ENCODE results near the gene CALCOCO1.
A peak's percentile ranks its signal among the peaks of the same experiment; 100 is the strongest.

CALCOCO1 gene

GRCh38 chr12:53744130-53744441 lies 16.8 kb upstream of the CALCOCO1 start:
- ATAC-seq = no peak
- H3K27me3 Mint-ChIP-seq = peaks cover 57% of the 10 kb centered on the region
- H3K4me3 Mint-ChIP-seq = no peak overlapping the region
- H3K27ac Mint-ChIP-seq = no peak overlapping the region
- H3K36me3 Mint-ChIP-seq = no peaks in the 10 kb centered on the region
- peaks cover 21% of the 10 kb centered on the region for H3K4me1 Mint-ChIP-seq
- no peaks in the 10 kb centered on the region for H3K9me3 Mint-ChIP-seq

GRCh38 chr12:53743266-53744129 lies 16.2 kb upstream of the CALCOCO1 start:
- Mint-ChIP-seq H3K9me3 (no peaks in the 10 kb centered on the region), H3K4me1 (peaks cover 27% of the 10 kb centered on the region), H3K4me3 (peak overlapping the region; percentile 58), H3K27ac (no peak overlapping the region), H3K27me3 (peaks cover 63% of the 10 kb centered on the region), H3K36me3 (no peaks in the 10 kb centered on the region)
- ATAC-seq = peak; percentile 72

GRCh38 chr12:53740130-53740491 lies 12.9 kb upstream of the CALCOCO1 start:
- H3K4me1 Mint-ChIP-seq = peaks cover 28% of the 10 kb centered on the region
- H3K27me3 Mint-ChIP-seq = peaks cover 76% of the 10 kb centered on the region
- no peaks in the 10 kb centered on the region for H3K36me3 Mint-ChIP-seq
- no peak for ATAC-seq
- no peak overlapping the region for H3K4me3 Mint-ChIP-seq
- no peak overlapping the region for H3K27ac Mint-ChIP-seq
- no peaks in the 10 kb centered on the region for H3K9me3 Mint-ChIP-seq

GRCh38 chr12:53739214-53740129 lies 12.2 kb upstream of the CALCOCO1 start:
- peak; percentile 21 for ATAC-seq
- Mint-ChIP-seq H3K27ac (peak overlapping the region; percentile 34), H3K9me3 (no peaks in the 10 kb centered on the region), H3K27me3 (peaks cover 76% of the 10 kb centered on the region), H3K4me1 (peaks cover 28% of the 10 kb centered on the region), H3K4me3 (peak overlapping the region; percentile 35), H3K36me3 (no peaks in the 10 kb centered on the region)

- Mint-ChIP-seq H3K9me3 (no peaks in the 10 kb centered on the region), H3K27me3 (peaks cover 79% of the 10 kb centered on the region), H3K36me3 (no peaks in the 10 kb centered on the region), H3K4me1 (peaks cover 26% of the 10 kb centered on the region), H3K27ac (peak overlapping the region; percentile 34), H3K4me3 (peak overlapping the region; percentile 42)
- peak; percentile 49 for ATAC-seq
These were observed 11.4 kb upstream of the CALCOCO1 start for GRCh38 chr12:53738406-53739213.

- ATAC-seq = no peak
- H3K27ac Mint-ChIP-seq = peak overlapping the region; percentile 34
- no peaks in the 10 kb centered on the region for H3K36me3 Mint-ChIP-seq
- H3K4me1 Mint-ChIP-seq = peaks cover 20% of the 10 kb centered on the region
- H3K27me3 Mint-ChIP-seq = peaks cover 75% of the 10 kb centered on the region
- no peaks in the 10 kb centered on the region for H3K9me3 Mint-ChIP-seq
- H3K4me3 Mint-ChIP-seq = peak overlapping the region; percentile 42
These were observed 10.7 kb upstream of the CALCOCO1 start for GRCh38 chr12:53737951-53738405.

- no peaks in the 10 kb centered on the region for H3K36me3 Mint-ChIP-seq
- H3K27me3 Mint-ChIP-seq = peaks cover 68% of the 10 kb centered on the region
- no peak for ATAC-seq
- peaks cover 19% of the 10 kb centered on the region for H3K4me1 Mint-ChIP-seq
- no peaks in the 10 kb centered on the region for H3K9me3 Mint-ChIP-seq
- H3K4me3 Mint-ChIP-seq = no peak overlapping the region
- H3K27ac Mint-ChIP-seq = no peak overlapping the region
These were observed 10.0 kb upstream of the CALCOCO1 start for GRCh38 chr12:53737093-53737808.

GRCh38 chr12:53736592-53736991 lies 9.3 kb upstream of the CALCOCO1 start:
- no peaks in the 10 kb centered on the region for H3K9me3 Mint-ChIP-seq
- H3K36me3 Mint-ChIP-seq = no peaks in the 10 kb centered on the region
- ATAC-seq = no peak
- H3K27ac Mint-ChIP-seq = no peak overlapping the region
- H3K27me3 Mint-ChIP-seq = peaks cover 62% of the 10 kb centered on the region
- peaks cover 19% of the 10 kb centered on the region for H3K4me1 Mint-ChIP-seq
- H3K4me3 Mint-ChIP-seq = no peak overlapping the region

- Mint-ChIP-seq H3K36me3 (no peaks in the 10 kb centered on the region), H3K4me3 (no peak overlapping the region), H3K9me3 (no peaks in the 10 kb centered on the region), H3K27me3 (peaks cover 62% of the 10 kb centered on the region), H3K27ac (no peak overlapping the region), H3K4me1 (peaks cover 19% of the 10 kb centered on the region)
- no peak for ATAC-seq
These were observed 8.3 kb upstream of the CALCOCO1 start for GRCh38 chr12:53735556-53735955.

GRCh38 chr12:53734425-53734824 lies 7.2 kb upstream of the CALCOCO1 start:
- Mint-ChIP-seq H3K36me3 (no peaks in the 10 kb centered on the region), H3K27me3 (peaks cover 58% of the 10 kb centered on the region)
- ATAC-seq = no peak

GRCh38 chr12:53733807-53734200 lies 6.6 kb upstream of the CALCOCO1 start:
- Mint-ChIP-seq H3K4me1 (peaks cover 10% of the 10 kb centered on the region), H3K9me3 (no peaks in the 10 kb centered on the region), H3K36me3 (no peaks in the 10 kb centered on the region), H3K27ac (no peak overlapping the region), H3K27me3 (peaks cover 52% of the 10 kb centered on the region), H3K4me3 (no peak overlapping the region)
- no peak for ATAC-seq

More at GRCh38 chr12:53734425-53734824, 7.2 kb upstream of the CALCOCO1 start:
- H3K9me3 Mint-ChIP-seq = no peaks in the 10 kb centered on the region
- no peak overlapping the region for H3K4me3 Mint-ChIP-seq
- H3K27ac Mint-ChIP-seq = no peak overlapping the region
- H3K4me1 Mint-ChIP-seq = peaks cover 17% of the 10 kb centered on the region

GRCh38 chr12:53733051-53733806 lies 6.0 kb upstream of the CALCOCO1 start:
- ATAC-seq = no peak

GRCh38 chr12:53729644-53730043 lies 2.4 kb upstream of the CALCOCO1 start:
- no peak overlapping the region for H3K27ac Mint-ChIP-seq
- H3K4me3 Mint-ChIP-seq = no peak overlapping the region
- no peaks in the 10 kb centered on the region for H3K9me3 Mint-ChIP-seq
- H3K27me3 Mint-ChIP-seq = peaks cover 11% of the 10 kb centered on the region
- peaks cover 31% of the 10 kb centered on the region for H3K4me1 Mint-ChIP-seq
- ATAC-seq = no peak
- peaks cover 1% of the 10 kb centered on the region for H3K36me3 Mint-ChIP-seq

More at GRCh38 chr12:53733051-53733806, 6.0 kb upstream of the CALCOCO1 start:
- H3K4me1 Mint-ChIP-seq = peaks cover 5% of the 10 kb centered on the region
- no peak overlapping the region for H3K27ac Mint-ChIP-seq
- H3K9me3 Mint-ChIP-seq = no peaks in the 10 kb centered on the region
- H3K36me3 Mint-ChIP-seq = no peaks in the 10 kb centered on the region
- H3K27me3 Mint-ChIP-seq = peaks cover 47% of the 10 kb centered on the region
- no peak overlapping the region for H3K4me3 Mint-ChIP-seq

- Mint-ChIP-seq H3K27ac (peak overlapping the region; percentile 79), H3K9me3 (no peaks in the 10 kb centered on the region), H3K4me3 (peak overlapping the region; percentile 87), H3K27me3 (no peaks in the 10 kb centered on the region), H3K4me1 (peaks cover 31% of the 10 kb centered on the region), H3K36me3 (peaks cover 16% of the 10 kb centered on the region)
- no peak for ATAC-seq
These were observed 954 bp upstream of the CALCOCO1 start for GRCh38 chr12:53728206-53728605.

Measured in stimulated activated memory B cell treated with anti-CD40 and anti-IgM and Interleukin-4, amounts not matched to agents 10 μg/mL and 1 μg/mL and 100 μg/mL, for 72 hours (primary cell).